ENCODE data around the gene CRYAB. TPM values are rescaled to one million over a fixed set of nuclear protein-coding genes. Genes with fewer than 3 reads are reported as not detected.

Gene CRYAB
- total RNA-seq, 1 experiment from 2014 or later: 2.1 TPM

DNA sequence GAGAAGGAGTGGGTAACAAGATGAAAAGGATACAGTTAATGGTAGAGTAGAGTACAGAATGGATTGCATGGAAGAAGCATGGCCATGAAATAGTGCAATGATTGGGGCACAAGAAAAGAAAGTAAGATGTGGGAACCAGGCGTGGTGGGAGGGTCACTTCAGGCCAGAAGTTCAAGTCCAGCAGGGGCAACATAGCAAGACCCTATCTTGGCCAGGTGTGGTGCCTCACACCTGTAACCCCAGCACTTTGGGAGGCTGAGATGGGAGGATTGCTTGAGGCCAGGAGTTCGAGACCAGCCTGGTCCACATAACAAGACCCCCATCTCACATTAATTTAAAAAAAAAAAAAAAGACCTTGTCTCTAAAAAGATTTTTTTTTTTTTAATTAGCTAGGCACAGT, 5.7 kb upstream of the CRYAB start (continued):
- TF ChIP-seq ZNF317 (CRISPR knock-in tag; IDR thresholded peaks at IDR 0.05; ENCODE audit: borderline replicate concordance, low read depth) (no peak), IRF2 (CRISPR knock-in tag; IDR thresholded peaks at IDR 0.05; ENCODE audit: borderline replicate concordance, low read depth) (no peak)

DNA sequence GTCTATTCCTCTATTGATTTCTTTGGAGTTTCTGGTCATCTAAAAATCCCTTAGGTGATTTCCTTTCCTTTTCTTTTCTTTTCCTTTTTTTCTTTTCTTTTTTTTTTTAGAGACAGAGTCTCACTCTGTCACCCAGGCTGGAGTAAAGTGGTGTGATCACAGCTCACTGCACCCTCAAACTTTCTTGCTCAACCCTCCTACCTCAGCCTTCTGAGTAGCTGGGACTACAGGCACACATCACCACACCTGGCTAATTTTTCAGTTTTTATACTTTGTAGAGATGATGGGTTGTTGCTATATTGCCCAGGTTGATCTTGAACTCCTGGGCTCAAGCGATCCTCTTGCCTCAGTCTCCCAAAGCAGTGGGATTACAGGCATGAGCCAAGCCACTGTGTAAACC, 5.2 kb upstream of the CRYAB start:
- H3K4me1 Mint-ChIP-seq: peaks cover 44% of the 10 kb centered on the region
- ChIA-PET CTCF (interaction anchor here (1.4 kb wide), 1 partner anchor 46 kb away, joined by 3 read pairs; no protein-coding TSS in a partner anchor), POLR2A (no interaction called here)
- H3K36me3 Mint-ChIP-seq: no peaks in the 10 kb centered on the region; the same call in 1 of the 2 replicates
- H3K9me3 Mint-ChIP-seq: no peaks in the 10 kb centered on the region
- DNase-seq (ENCODE audit: low spot score) (no peak), ATAC-seq (no peak)
- H3K27ac Mint-ChIP-seq: peak overlapping the region; percentile 10; the same call in 1 of the 2 replicates
- no peak for TF ChIP-seq ZNF263 (CRISPR knock-in tag; IDR thresholded peaks at IDR 0.05; ENCODE audit: low read depth)
- no peak for TF ChIP-seq ELF4 (CRISPR knock-in tag; IDR thresholded peaks at IDR 0.05; ENCODE audit: low read depth)
- no peak for TF ChIP-seq ZNF423 (CRISPR knock-in tag; IDR thresholded peaks at IDR 0.05)
- no peak for TF ChIP-seq ETV6 (CRISPR knock-in tag; IDR thresholded peaks at IDR 0.05)
- TF ChIP-seq, protein P1, sequence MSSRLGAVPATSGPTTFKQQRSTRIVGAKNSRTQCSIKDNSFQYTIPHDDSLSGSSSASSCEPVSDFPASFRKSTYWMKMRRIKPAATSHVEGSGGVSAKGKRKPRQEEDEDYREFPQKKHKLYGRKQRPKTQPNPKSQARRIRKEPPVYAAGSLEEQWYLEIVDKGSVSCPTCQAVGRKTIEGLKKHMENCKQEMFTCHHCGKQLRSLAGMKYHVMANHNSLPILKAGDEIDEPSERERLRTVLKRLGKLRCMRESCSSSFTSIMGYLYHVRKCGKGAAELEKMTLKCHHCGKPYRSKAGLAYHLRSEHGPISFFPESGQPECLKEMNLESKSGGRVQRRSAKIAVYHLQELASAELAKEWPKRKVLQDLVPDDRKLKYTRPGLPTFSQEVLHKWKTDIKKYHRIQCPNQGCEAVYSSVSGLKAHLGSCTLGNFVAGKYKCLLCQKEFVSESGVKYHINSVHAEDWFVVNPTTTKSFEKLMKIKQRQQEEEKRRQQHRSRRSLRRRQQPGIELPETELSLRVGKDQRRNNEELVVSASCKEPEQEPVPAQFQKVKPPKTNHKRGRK (CRISPR knock-in tag; IDR thresholded peaks at IDR 0.05; ENCODE audit: borderline replicate concordance): no peak
- TF ChIP-seq, protein P2, sequence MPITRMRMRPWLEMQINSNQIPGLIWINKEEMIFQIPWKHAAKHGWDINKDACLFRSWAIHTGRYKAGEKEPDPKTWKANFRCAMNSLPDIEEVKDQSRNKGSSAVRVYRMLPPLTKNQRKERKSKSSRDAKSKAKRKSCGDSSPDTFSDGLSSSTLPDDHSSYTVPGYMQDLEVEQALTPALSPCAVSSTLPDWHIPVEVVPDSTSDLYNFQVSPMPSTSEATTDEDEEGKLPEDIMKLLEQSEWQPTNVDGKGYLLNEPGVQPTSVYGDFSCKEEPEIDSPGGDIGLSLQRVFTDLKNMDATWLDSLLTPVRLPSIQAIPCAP (CRISPR knock-in tag; IDR thresholded peaks at IDR 0.05): no peak
- TF ChIP-seq, protein P3, sequence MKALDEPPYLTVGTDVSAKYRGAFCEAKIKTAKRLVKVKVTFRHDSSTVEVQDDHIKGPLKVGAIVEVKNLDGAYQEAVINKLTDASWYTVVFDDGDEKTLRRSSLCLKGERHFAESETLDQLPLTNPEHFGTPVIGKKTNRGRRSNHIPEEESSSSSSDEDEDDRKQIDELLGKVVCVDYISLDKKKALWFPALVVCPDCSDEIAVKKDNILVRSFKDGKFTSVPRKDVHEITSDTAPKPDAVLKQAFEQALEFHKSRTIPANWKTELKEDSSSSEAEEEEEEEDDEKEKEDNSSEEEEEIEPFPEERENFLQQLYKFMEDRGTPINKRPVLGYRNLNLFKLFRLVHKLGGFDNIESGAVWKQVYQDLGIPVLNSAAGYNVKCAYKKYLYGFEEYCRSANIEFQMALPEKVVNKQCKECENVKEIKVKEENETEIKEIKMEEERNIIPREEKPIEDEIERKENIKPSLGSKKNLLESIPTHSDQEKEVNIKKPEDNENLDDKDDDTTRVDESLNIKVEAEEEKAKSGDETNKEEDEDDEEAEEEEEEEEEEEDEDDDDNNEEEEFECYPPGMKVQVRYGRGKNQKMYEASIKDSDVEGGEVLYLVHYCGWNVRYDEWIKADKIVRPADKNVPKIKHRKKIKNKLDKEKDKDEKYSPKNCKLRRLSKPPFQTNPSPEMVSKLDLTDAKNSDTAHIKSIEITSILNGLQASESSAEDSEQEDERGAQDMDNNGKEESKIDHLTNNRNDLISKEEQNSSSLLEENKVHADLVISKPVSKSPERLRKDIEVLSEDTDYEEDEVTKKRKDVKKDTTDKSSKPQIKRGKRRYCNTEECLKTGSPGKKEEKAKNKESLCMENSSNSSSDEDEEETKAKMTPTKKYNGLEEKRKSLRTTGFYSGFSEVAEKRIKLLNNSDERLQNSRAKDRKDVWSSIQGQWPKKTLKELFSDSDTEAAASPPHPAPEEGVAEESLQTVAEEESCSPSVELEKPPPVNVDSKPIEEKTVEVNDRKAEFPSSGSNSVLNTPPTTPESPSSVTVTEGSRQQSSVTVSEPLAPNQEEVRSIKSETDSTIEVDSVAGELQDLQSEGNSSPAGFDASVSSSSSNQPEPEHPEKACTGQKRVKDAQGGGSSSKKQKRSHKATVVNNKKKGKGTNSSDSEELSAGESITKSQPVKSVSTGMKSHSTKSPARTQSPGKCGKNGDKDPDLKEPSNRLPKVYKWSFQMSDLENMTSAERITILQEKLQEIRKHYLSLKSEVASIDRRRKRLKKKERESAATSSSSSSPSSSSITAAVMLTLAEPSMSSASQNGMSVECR (CRISPR knock-in tag; IDR thresholded peaks at IDR 0.05; ENCODE audit: borderline replicate concordance): no peak
- TF ChIP-seq TEAD4 (CRISPR knock-in tag; IDR thresholded peaks at IDR 0.05): no peak
- TF ChIP-seq, protein P4, sequence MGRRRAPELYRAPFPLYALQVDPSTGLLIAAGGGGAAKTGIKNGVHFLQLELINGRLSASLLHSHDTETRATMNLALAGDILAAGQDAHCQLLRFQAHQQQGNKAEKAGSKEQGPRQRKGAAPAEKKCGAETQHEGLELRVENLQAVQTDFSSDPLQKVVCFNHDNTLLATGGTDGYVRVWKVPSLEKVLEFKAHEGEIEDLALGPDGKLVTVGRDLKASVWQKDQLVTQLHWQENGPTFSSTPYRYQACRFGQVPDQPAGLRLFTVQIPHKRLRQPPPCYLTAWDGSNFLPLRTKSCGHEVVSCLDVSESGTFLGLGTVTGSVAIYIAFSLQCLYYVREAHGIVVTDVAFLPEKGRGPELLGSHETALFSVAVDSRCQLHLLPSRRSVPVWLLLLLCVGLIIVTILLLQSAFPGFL (CRISPR knock-in tag; IDR thresholded peaks at IDR 0.05; ENCODE audit: borderline replicate concordance): no peak
- TF ChIP-seq OVOL2 (CRISPR knock-in tag; IDR thresholded peaks at IDR 0.05; ENCODE audit: borderline replicate concordance): no peak
- TF ChIP-seq TEAD1 (CRISPR knock-in tag; IDR thresholded peaks at IDR 0.05): no peak
- TF ChIP-seq, protein P5, sequence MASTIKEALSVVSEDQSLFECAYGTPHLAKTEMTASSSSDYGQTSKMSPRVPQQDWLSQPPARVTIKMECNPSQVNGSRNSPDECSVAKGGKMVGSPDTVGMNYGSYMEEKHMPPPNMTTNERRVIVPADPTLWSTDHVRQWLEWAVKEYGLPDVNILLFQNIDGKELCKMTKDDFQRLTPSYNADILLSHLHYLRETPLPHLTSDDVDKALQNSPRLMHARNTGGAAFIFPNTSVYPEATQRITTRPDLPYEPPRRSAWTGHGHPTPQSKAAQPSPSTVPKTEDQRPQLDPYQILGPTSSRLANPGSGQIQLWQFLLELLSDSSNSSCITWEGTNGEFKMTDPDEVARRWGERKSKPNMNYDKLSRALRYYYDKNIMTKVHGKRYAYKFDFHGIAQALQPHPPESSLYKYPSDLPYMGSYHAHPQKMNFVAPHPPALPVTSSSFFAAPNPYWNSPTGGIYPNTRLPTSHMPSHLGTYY (CRISPR knock-in tag; IDR thresholded peaks at IDR 0.05): no peak
- no peak for TF ChIP-seq ZNF219 (CRISPR knock-in tag; IDR thresholded peaks at IDR 0.05; ENCODE audit: borderline replicate concordance)
- TF ChIP-seq, protein P6, sequence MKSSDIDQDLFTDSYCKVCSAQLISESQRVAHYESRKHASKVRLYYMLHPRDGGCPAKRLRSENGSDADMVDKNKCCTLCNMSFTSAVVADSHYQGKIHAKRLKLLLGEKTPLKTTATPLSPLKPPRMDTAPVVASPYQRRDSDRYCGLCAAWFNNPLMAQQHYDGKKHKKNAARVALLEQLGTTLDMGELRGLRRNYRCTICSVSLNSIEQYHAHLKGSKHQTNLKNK (CRISPR knock-in tag; IDR thresholded peaks at IDR 0.05): no peak
- TF ChIP-seq TP53 (CRISPR knock-in tag; IDR thresholded peaks at IDR 0.05): no peak
- TF ChIP-seq NFYB (CRISPR knock-in tag; conservative IDR thresholded peaks at IDR 0.05; ENCODE audit: low read depth): no peak
- TF ChIP-seq, protein P7, sequence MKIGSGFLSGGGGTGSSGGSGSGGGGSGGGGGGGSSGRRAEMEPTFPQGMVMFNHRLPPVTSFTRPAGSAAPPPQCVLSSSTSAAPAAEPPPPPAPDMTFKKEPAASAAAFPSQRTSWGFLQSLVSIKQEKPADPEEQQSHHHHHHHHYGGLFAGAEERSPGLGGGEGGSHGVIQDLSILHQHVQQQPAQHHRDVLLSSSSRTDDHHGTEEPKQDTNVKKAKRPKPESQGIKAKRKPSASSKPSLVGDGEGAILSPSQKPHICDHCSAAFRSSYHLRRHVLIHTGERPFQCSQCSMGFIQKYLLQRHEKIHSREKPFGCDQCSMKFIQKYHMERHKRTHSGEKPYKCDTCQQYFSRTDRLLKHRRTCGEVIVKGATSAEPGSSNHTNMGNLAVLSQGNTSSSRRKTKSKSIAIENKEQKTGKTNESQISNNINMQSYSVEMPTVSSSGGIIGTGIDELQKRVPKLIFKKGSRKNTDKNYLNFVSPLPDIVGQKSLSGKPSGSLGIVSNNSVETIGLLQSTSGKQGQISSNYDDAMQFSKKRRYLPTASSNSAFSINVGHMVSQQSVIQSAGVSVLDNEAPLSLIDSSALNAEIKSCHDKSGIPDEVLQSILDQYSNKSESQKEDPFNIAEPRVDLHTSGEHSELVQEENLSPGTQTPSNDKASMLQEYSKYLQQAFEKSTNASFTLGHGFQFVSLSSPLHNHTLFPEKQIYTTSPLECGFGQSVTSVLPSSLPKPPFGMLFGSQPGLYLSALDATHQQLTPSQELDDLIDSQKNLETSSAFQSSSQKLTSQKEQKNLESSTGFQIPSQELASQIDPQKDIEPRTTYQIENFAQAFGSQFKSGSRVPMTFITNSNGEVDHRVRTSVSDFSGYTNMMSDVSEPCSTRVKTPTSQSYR (CRISPR knock-in tag; IDR thresholded peaks at IDR 0.05): no peak
- H3K4me3 Mint-ChIP-seq: no peak overlapping the region
- H3K27me3 Mint-ChIP-seq (ENCODE audit: low read depth): no peaks in the 10 kb centered on the region; the same call in 1 of the 2 replicates

All from WTC11 (cell line).